LNCAP (cell line): Measurements from ENCODE around the gene ATP4B.

Experiments
- TF ChIP-seq, protein P1 (sequence below): fragments of 450-650 bp; IDR thresholded peaks from 2 replicates; pipeline ENCODE4 v1.5.1; 2017; ENCODE audit warnings: mild to moderate bottlenecking

ATP4B gene

DNA sequence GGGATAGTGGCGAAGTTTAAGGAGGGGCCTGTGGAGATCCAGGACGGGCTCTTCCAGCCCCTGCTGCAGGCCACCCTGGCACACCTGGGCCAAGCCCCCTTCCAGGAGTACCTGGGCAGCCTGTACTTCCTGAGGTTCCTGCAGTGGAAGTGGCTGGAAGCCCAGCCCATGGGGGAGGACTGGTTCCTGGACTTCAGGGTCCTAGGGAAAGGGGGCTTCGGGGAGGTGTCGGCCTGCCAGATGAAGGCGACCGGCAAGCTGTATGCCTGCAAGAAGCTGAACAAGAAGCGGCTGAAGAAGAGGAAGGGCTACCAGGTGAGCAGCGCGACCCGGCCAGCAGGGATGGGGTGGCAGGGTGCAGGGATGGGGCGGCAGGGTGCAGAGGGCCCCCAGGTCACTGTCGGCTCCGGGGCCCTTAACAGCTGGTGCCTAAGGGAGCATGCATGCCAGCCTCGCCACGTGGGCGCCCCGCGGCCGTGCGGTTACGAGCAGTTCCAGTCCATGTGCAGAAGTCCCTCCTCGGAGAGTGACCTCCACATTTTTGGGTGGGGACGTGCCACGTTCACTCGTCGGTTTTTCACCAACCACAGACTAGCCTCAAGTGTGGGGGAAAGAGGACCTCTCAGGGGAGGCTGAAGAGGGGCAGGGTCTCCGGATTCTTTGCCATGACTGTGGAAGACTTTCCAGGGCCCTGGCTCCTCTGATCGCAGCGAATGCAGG is 9.9 kb upstream of the ATP4B start:
- TF ChIP-seq, protein P1, sequence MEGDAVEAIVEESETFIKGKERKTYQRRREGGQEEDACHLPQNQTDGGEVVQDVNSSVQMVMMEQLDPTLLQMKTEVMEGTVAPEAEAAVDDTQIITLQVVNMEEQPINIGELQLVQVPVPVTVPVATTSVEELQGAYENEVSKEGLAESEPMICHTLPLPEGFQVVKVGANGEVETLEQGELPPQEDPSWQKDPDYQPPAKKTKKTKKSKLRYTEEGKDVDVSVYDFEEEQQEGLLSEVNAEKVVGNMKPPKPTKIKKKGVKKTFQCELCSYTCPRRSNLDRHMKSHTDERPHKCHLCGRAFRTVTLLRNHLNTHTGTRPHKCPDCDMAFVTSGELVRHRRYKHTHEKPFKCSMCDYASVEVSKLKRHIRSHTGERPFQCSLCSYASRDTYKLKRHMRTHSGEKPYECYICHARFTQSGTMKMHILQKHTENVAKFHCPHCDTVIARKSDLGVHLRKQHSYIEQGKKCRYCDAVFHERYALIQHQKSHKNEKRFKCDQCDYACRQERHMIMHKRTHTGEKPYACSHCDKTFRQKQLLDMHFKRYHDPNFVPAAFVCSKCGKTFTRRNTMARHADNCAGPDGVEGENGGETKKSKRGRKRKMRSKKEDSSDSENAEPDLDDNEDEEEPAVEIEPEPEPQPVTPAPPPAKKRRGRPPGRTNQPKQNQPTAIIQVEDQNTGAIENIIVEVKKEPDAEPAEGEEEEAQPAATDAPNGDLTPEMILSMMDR = no peak

DNA sequence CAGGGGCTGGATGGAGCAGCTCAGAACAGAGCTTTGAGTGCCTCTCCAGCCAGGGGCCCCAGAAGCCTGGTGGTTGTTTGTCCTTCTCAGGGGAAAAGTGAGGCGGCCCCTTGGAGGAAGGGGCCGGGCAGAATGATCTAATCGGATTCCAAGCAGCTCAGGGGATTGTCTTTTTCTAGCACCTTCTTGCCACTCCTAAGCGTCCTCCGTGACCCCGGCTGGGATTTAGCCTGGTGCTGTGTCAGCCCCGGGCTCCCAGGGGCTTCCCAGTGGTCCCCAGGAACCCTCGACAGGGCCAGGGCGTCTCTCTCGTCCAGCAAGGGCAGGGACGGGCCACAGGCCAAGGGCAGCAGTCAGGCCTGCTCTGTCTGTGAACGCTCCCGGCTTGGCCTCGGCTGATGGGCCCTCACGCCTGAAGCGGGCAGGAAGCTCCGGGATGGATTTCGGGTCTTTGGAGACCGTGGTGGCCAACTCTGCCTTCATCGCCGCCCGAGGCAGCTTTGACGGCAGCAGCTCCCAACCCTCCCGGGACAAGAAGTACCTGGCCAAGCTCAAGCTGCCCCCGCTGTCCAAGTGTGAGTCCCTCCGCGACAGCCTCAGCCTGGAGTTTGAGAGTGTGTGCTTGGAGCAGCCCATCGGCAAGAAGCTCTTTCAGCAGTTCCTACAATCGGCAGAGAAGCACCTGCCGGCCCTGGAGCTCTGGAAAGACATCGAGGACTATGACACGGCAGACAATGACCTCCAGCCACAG is 9.1 kb upstream of the ATP4B start, which contains the start of gene GRK1:
TSS of gene GRK1 (plus strand) at position 269 of the 751 bp plus-strand sequence. CDS start at position 437, 168 bp downstream.
- TF ChIP-seq, protein P1 = no peak

DNA sequence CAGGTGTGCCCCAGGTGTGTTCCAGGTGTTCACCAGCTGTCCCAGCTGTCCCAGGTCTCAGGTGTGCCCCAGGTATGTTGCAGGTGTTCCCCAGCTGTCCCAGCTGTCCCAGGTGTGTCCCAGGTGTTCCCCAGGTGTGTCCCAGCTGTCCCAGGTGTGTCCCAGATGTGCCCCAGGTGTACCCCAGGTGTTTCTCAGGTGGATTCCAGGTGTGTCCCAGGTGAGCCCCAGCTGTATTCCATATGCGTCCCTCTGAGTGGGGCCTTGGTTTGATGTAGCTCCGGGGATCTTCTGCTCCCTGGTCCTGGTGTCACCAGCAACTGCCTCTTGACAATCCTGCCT is 8.3 kb upstream of the ATP4B start:
- TF ChIP-seq, protein P1 = no peak

DNA sequence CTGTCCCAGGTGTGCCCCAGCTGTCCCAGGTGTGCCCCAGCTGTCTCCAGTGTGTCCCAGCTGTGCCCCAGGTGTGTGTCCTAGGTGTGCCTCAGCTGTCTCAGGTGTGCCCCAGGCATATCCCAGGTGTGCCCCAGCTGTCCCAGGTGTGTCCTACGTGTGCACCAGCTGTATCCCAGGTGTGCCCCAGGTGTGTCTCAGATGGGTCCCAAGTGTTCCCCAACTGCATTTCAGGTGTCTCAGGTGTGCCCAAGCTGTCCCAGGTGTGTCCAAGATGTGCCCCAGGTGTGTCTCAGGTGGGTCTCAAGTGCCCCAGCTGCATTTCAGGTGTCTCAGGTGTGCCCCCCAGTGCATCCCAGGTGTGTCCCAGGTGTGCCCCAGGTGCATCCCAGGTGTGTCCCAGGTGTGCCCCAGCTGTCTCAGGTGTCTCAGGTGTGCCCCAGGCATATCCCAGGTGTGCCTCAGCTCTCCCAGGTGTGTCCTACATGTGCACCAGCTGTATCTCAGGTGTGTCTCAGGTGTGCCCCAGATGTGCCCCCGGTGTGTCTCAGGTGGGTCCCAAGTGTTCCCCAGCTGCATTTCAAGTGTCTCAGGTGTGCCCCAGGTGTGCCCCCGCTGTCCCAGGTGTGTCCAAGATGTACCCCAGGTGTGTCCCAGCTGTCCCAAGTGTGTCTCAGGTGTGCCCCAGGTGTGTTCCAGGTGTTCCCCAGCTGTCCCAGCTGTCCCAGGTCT is 7.8 kb upstream of the ATP4B start:
- TF ChIP-seq, protein P1 = no peak

DNA sequence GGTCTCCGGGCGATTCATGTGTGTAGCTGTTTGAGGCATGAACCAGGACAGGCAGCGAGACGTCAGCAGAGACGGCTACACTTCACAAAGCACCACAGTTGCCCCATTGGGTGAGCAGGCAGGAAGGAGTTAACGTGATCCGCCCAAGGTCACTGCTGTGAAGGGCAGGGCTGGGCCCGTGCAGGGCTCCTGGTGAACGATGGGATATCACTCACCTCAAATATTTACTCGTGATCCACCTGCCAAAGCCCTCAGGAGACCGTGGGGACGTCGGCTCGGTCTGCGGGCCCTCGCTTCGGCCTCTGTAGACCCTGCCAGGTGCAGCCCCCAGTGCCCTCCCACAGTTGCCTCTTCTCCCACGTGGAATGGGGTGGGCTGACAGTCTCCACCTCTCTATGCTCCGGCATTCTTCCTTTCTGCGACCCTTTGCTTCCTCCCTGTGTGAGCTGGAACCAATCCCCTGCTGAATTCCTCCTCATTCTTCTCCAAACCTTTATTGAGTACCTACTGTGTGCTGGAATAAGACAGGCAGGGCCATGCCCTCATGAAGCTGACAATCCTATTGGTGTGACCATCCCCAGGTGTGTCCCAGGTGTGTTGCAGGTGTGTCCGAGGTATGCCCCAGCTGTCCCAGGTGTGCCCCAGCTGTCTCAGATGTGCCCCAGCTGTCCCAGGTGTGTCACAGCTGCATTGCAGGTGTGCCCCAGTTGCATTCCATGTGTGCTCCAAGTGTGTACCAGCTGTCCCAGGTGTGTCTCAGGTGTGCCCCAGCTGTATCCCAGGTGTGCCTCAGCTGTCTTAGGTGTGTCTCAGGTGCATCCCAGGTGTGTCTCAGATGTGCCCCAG is 7.0 kb upstream of the ATP4B start:
- TF ChIP-seq, protein P1 = no peak

DNA sequence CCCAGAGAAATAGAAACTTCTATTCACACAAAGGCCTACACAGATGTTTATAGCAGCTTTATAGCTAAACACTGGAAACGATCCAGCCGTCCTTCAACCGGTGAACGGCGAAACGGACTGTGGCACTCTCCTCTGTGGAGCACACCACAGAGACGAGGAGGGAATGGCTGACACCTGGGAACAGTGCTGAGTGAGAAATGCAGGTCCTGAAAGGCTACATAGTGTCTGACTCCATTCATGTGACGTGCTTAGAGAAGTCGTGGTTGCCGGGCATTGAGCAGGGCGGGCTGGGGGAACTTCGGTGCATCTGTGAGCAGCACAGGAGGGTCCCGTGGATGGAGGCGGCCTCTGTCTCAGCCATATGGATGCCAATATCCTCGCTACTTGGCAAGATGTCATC is 5.9 kb upstream of the ATP4B start:
- TF ChIP-seq, protein P1 = no peak

DNA sequence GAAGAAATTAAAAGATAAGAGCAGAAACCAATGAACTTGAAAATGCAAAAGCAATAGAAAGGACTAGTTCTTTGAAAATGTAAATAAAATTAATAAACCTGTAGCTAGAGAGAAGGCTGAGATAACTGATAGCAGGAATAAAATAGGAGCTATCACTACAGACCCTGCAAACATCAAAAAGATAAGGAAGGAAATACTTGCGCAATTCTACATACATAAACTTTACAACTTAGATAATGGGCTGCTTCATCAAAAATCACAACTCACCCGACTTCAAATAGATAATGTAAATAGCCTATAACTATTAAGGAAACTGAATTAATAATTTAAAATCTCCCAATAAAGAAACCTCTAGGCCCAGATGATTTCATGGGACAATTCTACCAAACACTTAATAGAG is 3.5 kb upstream of the ATP4B start:
- TF ChIP-seq, protein P1 = no peak
